ENCODE data around the gene RDM1.

Gene RDM1

GRCh38 chr17:35870906-35871819, 59.4 kb downstream of the RDM1 start:
- DNase-seq (ENCODE audit: low spot score): peak; percentile 33

GRCh38 chr17:35868737-35869136, 61.8 kb downstream of the RDM1 start, which contains the start of gene HEATR9:
Gene HEATR9, minus strand, starts transcription at chr17:35868891. Its CDS starts 149 bp downstream, at chr17:35868742.
- no peak for DNase-seq (ENCODE audit: low spot score)
